Mesendoderm (in vitro differentiated cells): Measurements from ENCODE around the gene COPS8.

Source experiments
- DNase-seq: peaks from one replicate; pipeline ENCODE4 v3.0.0; 2013
- H2AK5ac ChIP-seq: 2 replicates; pipeline ENCODE4 v1.6.1; 2013; ENCODE audit warnings: low read length, inconsistent platforms
- H2BK120ac ChIP-seq: 2 replicates; pipeline ENCODE4 v1.6.1; 2013; ENCODE audit warnings: low read depth, mild to moderate bottlenecking, low read length, moderate library complexity, mixed read lengths
- H2BK15ac ChIP-seq: replicated peaks from 2 replicates; pipeline ENCODE4 v1.6.1; 2013; ENCODE audit warnings: low read depth, mild to moderate bottlenecking, moderate library complexity
- H2BK5ac ChIP-seq: 2 replicates; pipeline ENCODE4 v1.6.1; 2013; ENCODE audit warnings: low read length, inconsistent platforms
- H3K18ac ChIP-seq: 2 replicates; pipeline ENCODE4 v1.6.1; 2013; ENCODE audit warnings: mild to moderate bottlenecking, low read length, mixed read lengths
- H3K23ac ChIP-seq: one replicate; pipeline ENCODE4 v1.6.1; 2013; ENCODE audit warnings: low read length
- H3K27ac ChIP-seq: 2 replicates; pipeline ENCODE4 v1.5.1; 2013; ENCODE audit warnings: low read depth, mild to moderate bottlenecking, inconsistent platforms, low read length, moderate library complexity
- H3K27me3 ChIP-seq: 2 replicates; pipeline ENCODE4 v1.6.1; 2013; ENCODE audit warnings: low read length, control low read depth, mild to moderate bottlenecking, inconsistent platforms; ENCODE audit not compliant: insufficient read depth, poor library complexity
- H3K36me3 ChIP-seq: 2 replicates; pipeline ENCODE4 v1.6.1; 2013; ENCODE audit warnings: low read length, inconsistent platforms; ENCODE audit not compliant: control insufficient read depth, insufficient read depth
- H3K4ac ChIP-seq: one replicate; pipeline ENCODE4 v1.6.1; 2013; ENCODE audit warnings: low read depth, mild to moderate bottlenecking, low read length, moderate library complexity
- H3K4me1 ChIP-seq: 2 replicates; pipeline ENCODE4 v1.6.1; 2013; ENCODE audit warnings: low read depth, low read length, inconsistent platforms; ENCODE audit not compliant: control insufficient read depth
- H3K4me2 ChIP-seq: 2 replicates; pipeline ENCODE4 v1.6.1; 2013; ENCODE audit warnings: low read length
- H3K4me3 ChIP-seq: 2 replicates; pipeline ENCODE4 v1.5.1; 2013; ENCODE audit warnings: mild to moderate bottlenecking, low read length
- H3K56ac ChIP-seq: one replicate; pipeline ENCODE4 v1.6.1; 2013; ENCODE audit warnings: low read length
- H3K79me1 ChIP-seq: 2 replicates; pipeline ENCODE4 v1.6.1; 2013; ENCODE audit warnings: low read length, inconsistent platforms
- H3K79me2 ChIP-seq: 2 replicates; pipeline ENCODE4 v1.6.1; 2013; ENCODE audit warnings: mild to moderate bottlenecking, low read length; ENCODE audit not compliant: control insufficient read depth, insufficient read depth
- H3K9ac ChIP-seq: 2 replicates; pipeline ENCODE4 v1.6.1; 2013; ENCODE audit warnings: low read length, inconsistent platforms
- H4K5ac ChIP-seq: one replicate; pipeline ENCODE4 v1.6.1; 2013; ENCODE audit warnings: low read length
- H4K8ac ChIP-seq: one replicate; pipeline ENCODE4 v1.6.1; 2013; ENCODE audit warnings: low read depth, mild to moderate bottlenecking, control low read depth, low read length, moderate library complexity
- WGBS: extraction: QIAGEN DNeasy Blood & Tissue Kit; methylation state at CpG from one replicate; pipeline ENCODE4 v1.1.7; 2013; ENCODE audit warnings: low lambda C conversion rate, missing lambda C conversion rate; ENCODE audit not compliant: insufficient coverage; ENCODE audit errors: extremely low coverage; 5-methylcytosine and 5-hydroxymethylcytosine counted together

COPS8 gene

DNA sequence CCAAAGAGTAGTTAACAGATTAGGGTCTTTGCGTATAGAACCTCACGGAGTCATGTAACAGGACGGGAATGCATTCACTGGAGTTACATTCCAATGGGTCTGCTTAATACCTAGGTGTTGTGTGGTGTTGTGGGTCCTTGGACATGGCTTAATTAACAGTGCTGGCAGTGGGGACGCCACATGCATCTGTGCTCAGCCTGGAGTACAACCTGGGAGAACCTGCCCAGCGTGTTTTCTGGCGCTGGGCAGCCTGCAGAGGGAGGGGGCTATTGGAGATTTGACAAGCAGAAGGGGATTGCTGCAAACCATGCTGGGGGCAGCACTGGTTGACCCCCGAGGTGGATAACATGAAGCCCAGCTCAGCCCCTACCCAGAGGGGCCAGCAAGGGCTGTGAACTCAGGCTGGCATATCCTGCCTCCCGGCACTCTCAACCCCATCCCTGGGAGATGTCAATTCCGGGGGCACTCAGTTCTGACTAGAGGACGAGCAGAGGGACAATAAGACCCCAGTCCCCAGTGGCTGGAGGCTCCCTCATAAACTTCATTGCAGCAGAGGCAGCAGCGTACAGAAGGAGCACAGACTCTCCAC is 29.3 kb upstream of the COPS8 start:
- no peaks in the 10 kb centered on the region for H3K36me3 ChIP-seq
- no peak overlapping the region for H2BK5ac ChIP-seq
- H3K4me2 ChIP-seq = no peak overlapping the region
- no peak overlapping the region for H4K8ac ChIP-seq
- no peak overlapping the region for H3K4me3 ChIP-seq
- no peaks in the 10 kb centered on the region for H3K79me2 ChIP-seq
- H4K5ac ChIP-seq = no peak overlapping the region
- H3K27me3 ChIP-seq = no peaks in the 10 kb centered on the region
- no peak overlapping the region for H3K23ac ChIP-seq
- H3K9ac ChIP-seq = no peak overlapping the region
- DNase-seq = peak; percentile 36
- no peak overlapping the region for H3K27ac ChIP-seq
- H3K18ac ChIP-seq = no peak overlapping the region
- no peak overlapping the region for H3K56ac ChIP-seq
- WGBS = no CpG with 5 or more reads among the region's 11 CpGs
- no peaks in the 10 kb centered on the region for H3K79me1 ChIP-seq
- H2AK5ac ChIP-seq = no peak overlapping the region
- no peaks in the 10 kb centered on the region for H3K4me1 ChIP-seq
- no peak overlapping the region for H3K4ac ChIP-seq
- H2BK15ac ChIP-seq = no peak overlapping the region
- H2BK120ac ChIP-seq = no peak overlapping the region

GRCh38 chr2:237057107-237057506 is 28.6 kb upstream of the COPS8 start:
- Histone ChIP-seq H3K18ac (no peak overlapping the region), H3K4me1 (no peaks in the 10 kb centered on the region), H3K9ac (no peak overlapping the region), H2BK5ac (no peak overlapping the region), H4K8ac (no peak overlapping the region), H3K4me3 (no peak overlapping the region), H3K4me2 (no peak overlapping the region), H2AK5ac (no peak overlapping the region), H3K36me3 (no peaks in the 10 kb centered on the region), H3K27ac (no peak overlapping the region), H2BK120ac (no peak overlapping the region), H3K27me3 (no peaks in the 10 kb centered on the region), H3K79me2 (no peaks in the 10 kb centered on the region), H3K79me1 (no peaks in the 10 kb centered on the region), H3K4ac (no peak overlapping the region), H3K56ac (no peak overlapping the region), H3K23ac (no peak overlapping the region), H4K5ac (no peak overlapping the region), H2BK15ac (no peak overlapping the region)
- WGBS = no CpG with 5 or more reads among the region's 5 CpGs
- no peak for DNase-seq

DNA sequence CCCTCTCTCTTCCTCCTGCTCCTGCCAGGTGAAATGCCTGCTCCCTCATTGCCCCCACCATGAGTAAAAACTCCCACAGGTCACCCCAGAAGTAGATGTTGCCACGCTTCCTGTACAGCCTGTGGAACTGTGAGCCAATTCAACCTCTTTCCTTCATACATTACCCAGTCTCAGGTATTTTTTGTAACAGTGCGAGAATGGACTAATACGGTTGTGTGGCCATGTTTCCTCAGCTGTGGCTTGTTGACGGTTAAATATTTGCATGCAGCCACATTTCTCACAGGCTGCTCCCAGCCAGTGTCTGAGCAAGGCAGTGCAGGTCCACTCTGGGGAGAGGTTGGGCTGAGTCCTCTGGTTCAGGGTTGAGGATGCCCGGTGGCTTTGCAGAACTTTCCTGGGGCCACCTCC is 27.8 kb upstream of the COPS8 start:
- no peak overlapping the region for H3K9ac ChIP-seq
- no peak overlapping the region for H4K8ac ChIP-seq
- no peak overlapping the region for H3K4ac ChIP-seq
- H3K36me3 ChIP-seq = no peaks in the 10 kb centered on the region
- WGBS = no CpG with 5 or more reads among the region's 5 CpGs
- no peak overlapping the region for H2BK5ac ChIP-seq
- no peak overlapping the region for H3K4me2 ChIP-seq
- H3K79me2 ChIP-seq = no peaks in the 10 kb centered on the region
- peaks cover 2% of the 10 kb centered on the region for H3K4me1 ChIP-seq
- H3K27me3 ChIP-seq = no peaks in the 10 kb centered on the region
- no peak for DNase-seq
- no peaks in the 10 kb centered on the region for H3K79me1 ChIP-seq
- no peak overlapping the region for H2BK120ac ChIP-seq
- no peak overlapping the region for H3K27ac ChIP-seq
- no peak overlapping the region for H3K4me3 ChIP-seq
- no peak overlapping the region for H2AK5ac ChIP-seq
- no peak overlapping the region for H3K18ac ChIP-seq
- H4K5ac ChIP-seq = no peak overlapping the region
- H3K23ac ChIP-seq = no peak overlapping the region
- no peak overlapping the region for H2BK15ac ChIP-seq
- no peak overlapping the region for H3K56ac ChIP-seq

- H4K5ac ChIP-seq = no peak overlapping the region
- H3K36me3 ChIP-seq = no peaks in the 10 kb centered on the region
- WGBS = no CpG with 5 or more reads among the region's 11 CpGs
- peaks cover 2% of the 10 kb centered on the region for H3K4me1 ChIP-seq
- H3K18ac ChIP-seq = no peak overlapping the region
- H3K27me3 ChIP-seq = no peaks in the 10 kb centered on the region
- H3K4ac ChIP-seq = no peak overlapping the region
- H3K4me3 ChIP-seq = no peak overlapping the region
- no peak overlapping the region for H3K9ac ChIP-seq
- DNase-seq = no peak
- H3K79me1 ChIP-seq = no peaks in the 10 kb centered on the region
- no peak overlapping the region for H2BK15ac ChIP-seq
- H4K8ac ChIP-seq = no peak overlapping the region
- H3K4me2 ChIP-seq = no peak overlapping the region
- no peak overlapping the region for H3K56ac ChIP-seq
- H3K27ac ChIP-seq = no peak overlapping the region
- H2BK120ac ChIP-seq = no peak overlapping the region
- no peak overlapping the region for H2BK5ac ChIP-seq
- H3K23ac ChIP-seq = no peak overlapping the region
- H3K79me2 ChIP-seq = no peaks in the 10 kb centered on the region
- H2AK5ac ChIP-seq = no peak overlapping the region
Measured at GRCh38 chr2:237058423-237058822, 27.3 kb upstream of the COPS8 start.

GRCh38 chr2:237059155-237059875 is 26.4 kb upstream of the COPS8 start:
- no peak for DNase-seq
- Histone ChIP-seq H2AK5ac (peak overlapping the region; percentile 49), H3K27ac (no peak overlapping the region), H3K56ac (no peak overlapping the region), H3K27me3 (no peaks in the 10 kb centered on the region), H3K4me3 (no peak overlapping the region), H4K5ac (no peak overlapping the region), H3K36me3 (no peaks in the 10 kb centered on the region), H3K4me2 (no peak overlapping the region), H3K9ac (no peak overlapping the region), H2BK15ac (no peak overlapping the region), H2BK120ac (no peak overlapping the region), H3K4me1 (peaks cover 2% of the 10 kb centered on the region), H2BK5ac (no peak overlapping the region), H3K4ac (no peak overlapping the region), H3K18ac (no peak overlapping the region), H3K79me2 (no peaks in the 10 kb centered on the region), H4K8ac (no peak overlapping the region), H3K79me1 (no peaks in the 10 kb centered on the region), H3K23ac (peak overlapping the region; percentile 80)
- no CpG with 5 or more reads among the region's 8 CpGs for WGBS
